HG03378 (cell line): ENCODE data around the gene IL17RB.

ENCODE experiments used
- ATAC-seq: cut with Tn5 transposase; IDR thresholded peaks from one replicate; pipeline ENCODE4 v1.9.1; 2021; ENCODE audit warnings: mild to moderate bottlenecking, moderate library complexity; ENCODE audit not compliant: unreplicated experiment

IL17RB gene

DNA sequence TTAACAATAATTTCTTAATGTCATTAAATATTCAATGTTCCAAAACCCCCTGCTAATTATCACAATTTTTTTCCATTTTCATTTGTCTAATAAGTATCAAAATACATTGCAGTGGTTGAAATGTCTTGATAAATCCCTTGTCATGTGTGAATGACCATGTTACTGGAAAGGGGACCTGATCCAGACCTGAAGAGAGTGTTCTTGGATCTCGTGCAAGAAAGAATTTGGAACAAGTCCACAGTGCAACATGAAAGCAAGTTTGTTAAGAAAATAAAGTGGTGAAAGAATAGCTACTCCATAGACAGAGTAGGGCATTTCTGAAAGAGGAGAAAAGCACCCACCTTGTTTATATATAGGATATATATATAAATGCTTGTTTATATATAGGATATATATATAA is 55.7 kb downstream of the IL17RB start:
- no peak for ATAC-seq

DNA sequence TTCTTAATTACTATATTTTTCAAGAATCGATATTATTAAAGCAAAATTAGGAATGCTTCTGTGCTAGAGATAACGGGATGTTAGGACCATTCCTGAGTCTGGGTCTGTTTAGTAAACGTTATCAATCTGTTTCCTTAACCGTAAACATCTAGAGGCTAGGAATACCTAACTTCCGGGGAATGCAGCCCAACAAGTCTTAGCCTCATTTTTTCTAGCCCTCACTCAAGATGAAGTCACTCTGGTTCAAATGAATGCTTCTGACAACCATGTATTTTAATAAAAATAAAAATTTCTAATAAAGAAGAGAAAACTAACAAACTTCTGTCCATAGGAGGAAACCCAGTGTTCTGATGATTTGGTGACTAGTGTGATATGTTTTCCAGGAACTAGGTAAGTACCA is 56.3 kb downstream of the IL17RB start:
- no peak for ATAC-seq

DNA sequence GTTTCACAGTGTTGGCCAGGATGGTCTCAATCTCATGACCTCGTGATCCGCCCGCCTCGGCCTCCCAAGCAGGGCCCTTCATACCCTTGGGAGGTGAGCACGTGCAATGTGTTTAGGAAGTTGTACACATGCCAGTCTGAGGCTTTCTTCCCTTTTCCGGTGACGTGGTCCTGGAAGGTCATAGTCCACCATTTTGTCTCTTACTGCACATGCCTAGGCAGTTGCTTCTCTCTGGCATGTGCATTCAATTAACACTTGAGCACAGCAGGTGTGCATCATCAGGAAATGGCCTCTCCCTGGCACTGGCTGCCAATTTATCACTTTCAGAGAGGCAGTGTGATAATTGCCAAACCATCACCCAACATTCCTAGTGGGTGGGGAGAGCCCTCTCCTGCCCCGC is 67.0 kb downstream of the IL17RB start:
- no peak for ATAC-seq
